Duodenal mucosa (tissue), 2 donors: Measurements from ENCODE around the gene AKAP13.

Experiments used
- H3K27ac ChIP-seq: one replicate; pipeline ENCODE4 v1.7.0; 2013; ENCODE audit warnings: low read depth, low read length
- H3K27me3 ChIP-seq, 2 donors: one replicate each; pipeline ENCODE4 v1.7.0; 2013; ENCODE audit warnings: low read length in 2 of 2, control low read depth in 1 of 2; ENCODE audit not compliant: insufficient read depth in 2 of 2, control insufficient read depth in 1 of 2
- H3K36me3 ChIP-seq, 2 donors: one replicate each; pipeline ENCODE4 v1.7.0; 2013; ENCODE audit warnings: low read length in 2 of 2, control low read depth in 1 of 2; ENCODE audit not compliant: insufficient read depth in 2 of 2, control insufficient read depth in 1 of 2
- H3K4me1 ChIP-seq, 2 donors: one replicate each; pipeline ENCODE4 v1.7.0; 2013; ENCODE audit warnings: low read length in 2 of 2, control low read depth in 1 of 2; ENCODE audit not compliant: insufficient read depth in 2 of 2, control insufficient read depth in 1 of 2
- H3K4me3 ChIP-seq, 2 donors: one replicate each; pipeline ENCODE4 v1.7.0; 2013; ENCODE audit warnings: low read length in 2 of 2, low read depth in 1 of 2
- H3K9ac ChIP-seq, 2 donors: one replicate each; pipeline ENCODE4 v1.7.0; 2013; ENCODE audit warnings: low read length in 2 of 2, low read depth in 1 of 2
- H3K9me3 ChIP-seq, 2 donors: one replicate each; pipeline ENCODE4 v1.7.0; 2013; ENCODE audit warnings: low read length in 2 of 2, control low read depth in 1 of 2; ENCODE audit not compliant: control insufficient read depth in 1 of 2

AKAP13 gene

GRCh38 chr15:85556618-85556895, 176.2 kb downstream of the AKAP13 start:
- no peak overlapping the region for H3K4me3 ChIP-seq
- H3K27ac ChIP-seq: no peak overlapping the region
- H3K36me3 ChIP-seq: no peaks in the 10 kb centered on the region
- no peaks in the 10 kb centered on the region for H3K27me3 ChIP-seq
- no peak overlapping the region for H3K9ac ChIP-seq
- H3K9me3 ChIP-seq: no peaks in the 10 kb centered on the region
- no peaks in the 10 kb centered on the region for H3K4me1 ChIP-seq

GRCh38 chr15:85557385-85557784, 177.0 kb downstream of the AKAP13 start:
- Histone ChIP-seq H3K9ac (no peak overlapping the region), H3K9me3 (no peaks in the 10 kb centered on the region), H3K4me1 (no peaks in the 10 kb centered on the region), H3K27ac (no peak overlapping the region), H3K4me3 (no peak overlapping the region), H3K36me3 (no peaks in the 10 kb centered on the region), H3K27me3 (no peaks in the 10 kb centered on the region)

GRCh38 chr15:85558848-85559247, 178.4 kb downstream of the AKAP13 start:
- H3K4me1 ChIP-seq: peaks cover 3 to 8% of the 10 kb centered on the region in 2 donors
- no peak overlapping the region for H3K4me3 ChIP-seq
- H3K27ac ChIP-seq: no peak overlapping the region
- no peak overlapping the region for H3K9ac ChIP-seq
- no peaks in the 10 kb centered on the region for H3K36me3 ChIP-seq
- H3K27me3 ChIP-seq: no peaks in the 10 kb centered on the region
- no peaks in the 10 kb centered on the region for H3K9me3 ChIP-seq

GRCh38 chr15:85559530-85559929, 179.1 kb downstream of the AKAP13 start:
- no peak overlapping the region for H3K4me3 ChIP-seq
- H3K9me3 ChIP-seq: no peaks in the 10 kb centered on the region
- no peak overlapping the region for H3K27ac ChIP-seq
- no peaks in the 10 kb centered on the region for H3K36me3 ChIP-seq
- H3K4me1 ChIP-seq: peaks cover 3 to 10% of the 10 kb centered on the region in 2 donors
- no peaks in the 10 kb centered on the region for H3K27me3 ChIP-seq
- H3K9ac ChIP-seq: no peak overlapping the region

- Histone ChIP-seq H3K9ac (no peak overlapping the region), H3K4me1 (peaks cover 3 to 14% of the 10 kb centered on the region in 2 donors), H3K36me3 (no peaks in the 10 kb centered on the region), H3K4me3 (peak overlapping the region in 1 of 2 donors; percentile 34), H3K27ac (no peak overlapping the region), H3K27me3 (no peaks in the 10 kb centered on the region), H3K9me3 (no peaks in the 10 kb centered on the region)
These were observed 182.4 kb downstream of the AKAP13 start for GRCh38 chr15:85562824-85563223.

- H3K27ac ChIP-seq: no peak overlapping the region
- peaks cover 3 to 14% of the 10 kb centered on the region in 2 donors for H3K4me1 ChIP-seq
- no peaks in the 10 kb centered on the region for H3K9me3 ChIP-seq
- H3K9ac ChIP-seq: no peak overlapping the region
- H3K36me3 ChIP-seq: no peaks in the 10 kb centered on the region
- no peak overlapping the region for H3K4me3 ChIP-seq
- no peaks in the 10 kb centered on the region for H3K27me3 ChIP-seq
These were observed 182.9 kb downstream of the AKAP13 start for GRCh38 chr15:85563328-85563727.

- Histone ChIP-seq H3K4me3 (no peak overlapping the region), H3K27ac (no peak overlapping the region), H3K27me3 (no peaks in the 10 kb centered on the region), H3K9me3 (no peaks in the 10 kb centered on the region), H3K9ac (no peak overlapping the region), H3K4me1 (peaks cover 3 to 14% of the 10 kb centered on the region in 2 donors), H3K36me3 (no peaks in the 10 kb centered on the region)
These were observed 183.3 kb downstream of the AKAP13 start for GRCh38 chr15:85563731-85564130.

GRCh38 chr15:85564686-85565085, 184.3 kb downstream of the AKAP13 start:
- H3K36me3 ChIP-seq: no peaks in the 10 kb centered on the region
- no peak overlapping the region for H3K4me3 ChIP-seq
- H3K27ac ChIP-seq: no peak overlapping the region
- no peaks in the 10 kb centered on the region for H3K9me3 ChIP-seq
- H3K27me3 ChIP-seq: no peaks in the 10 kb centered on the region
- H3K9ac ChIP-seq: no peak overlapping the region
- H3K4me1 ChIP-seq: peaks cover 3 to 14% of the 10 kb centered on the region in 2 donors

- Histone ChIP-seq H3K27me3 (no peaks in the 10 kb centered on the region), H3K27ac (no peak overlapping the region), H3K9me3 (no peaks in the 10 kb centered on the region), H3K4me3 (no peak overlapping the region), H3K36me3 (no peaks in the 10 kb centered on the region), H3K4me1 (peaks cover 0 to 20% of the 10 kb centered on the region in 2 donors), H3K9ac (no peak overlapping the region)
These were observed 187.9 kb downstream of the AKAP13 start for GRCh38 chr15:85568261-85568808.

GRCh38 chr15:85570336-85570735, 189.9 kb downstream of the AKAP13 start:
- H3K4me1 ChIP-seq: peaks cover 0 to 9% of the 10 kb centered on the region in 2 donors
- no peaks in the 10 kb centered on the region for H3K36me3 ChIP-seq
- H3K27me3 ChIP-seq: no peaks in the 10 kb centered on the region
- H3K9ac ChIP-seq: no peak overlapping the region
- no peaks in the 10 kb centered on the region for H3K9me3 ChIP-seq
- H3K27ac ChIP-seq: no peak overlapping the region
- no peak overlapping the region for H3K4me3 ChIP-seq

- no peak overlapping the region for H3K4me3 ChIP-seq
- H3K36me3 ChIP-seq: no peaks in the 10 kb centered on the region
- no peaks in the 10 kb centered on the region for H3K27me3 ChIP-seq
- no peak overlapping the region for H3K27ac ChIP-seq
- H3K9ac ChIP-seq: no peak overlapping the region
- H3K4me1 ChIP-seq: peaks cover 0 to 9% of the 10 kb centered on the region in 2 donors
- H3K9me3 ChIP-seq: no peaks in the 10 kb centered on the region
These were observed 191.4 kb downstream of the AKAP13 start for GRCh38 chr15:85571780-85572179.
